ENCODE results near the gene ATXN1.

ATXN1 gene

DNA sequence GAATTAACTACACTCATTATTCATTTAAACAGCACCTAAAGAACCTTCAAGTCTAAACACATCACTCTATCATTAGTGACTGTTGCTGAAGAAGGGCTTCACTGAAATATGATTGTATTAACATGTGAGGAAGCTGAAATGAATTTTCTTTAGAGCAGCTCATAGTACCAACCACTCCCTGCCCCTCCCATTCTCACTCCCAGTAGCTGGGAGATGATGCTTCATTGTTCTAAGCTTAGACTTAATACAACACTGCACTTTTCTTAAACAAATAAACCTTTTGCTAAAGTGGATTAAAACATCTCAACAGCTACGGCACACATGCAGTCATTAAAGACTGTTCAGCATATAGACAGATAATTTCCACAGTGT is 63.1 kb downstream of the ATXN1 start:
- Histone ChIP-seq H3K9me3 (ENCODE audit: insufficient read depth, low read length) (no peaks in the 10 kb centered on the region), H3K4me2 (ENCODE audit: low read depth, low read length, poor library complexity, severe bottlenecking) (no peak overlapping the region), H3F3A (ENCODE audit: insufficient read depth) (no peaks in the 10 kb centered on the region), H3K9me2 (replicated peaks; ENCODE audit: insufficient read depth, low read length) (no peaks in the 10 kb centered on the region), H3K4me3 (ENCODE audit: insufficient read depth, low read length, poor library complexity, severe bottlenecking) (no peak overlapping the region), H3K36me3 (ENCODE audit: low read length) (no peaks in the 10 kb centered on the region), H3K9ac (ENCODE audit: low read length) (no peak overlapping the region), H3K79me2 (ENCODE audit: insufficient read depth, low read length) (no peaks in the 10 kb centered on the region), H3K27ac (ENCODE audit: low read depth, low read length) (no peak overlapping the region), H3K27me3 (ENCODE audit: low read length) (no peaks in the 10 kb centered on the region), H4K20me1 (ENCODE audit: low read depth, low read length) (no peaks in the 10 kb centered on the region), H2AFZ (ENCODE audit: low read depth, low read length, severe bottlenecking) (no peak overlapping the region)
- TF ChIP-seq EZH2phosphoT487 (conservative IDR thresholded peaks at IDR 0.05; ENCODE audit: low read length), result no peak
- TF ChIP-seq, protein P1, sequence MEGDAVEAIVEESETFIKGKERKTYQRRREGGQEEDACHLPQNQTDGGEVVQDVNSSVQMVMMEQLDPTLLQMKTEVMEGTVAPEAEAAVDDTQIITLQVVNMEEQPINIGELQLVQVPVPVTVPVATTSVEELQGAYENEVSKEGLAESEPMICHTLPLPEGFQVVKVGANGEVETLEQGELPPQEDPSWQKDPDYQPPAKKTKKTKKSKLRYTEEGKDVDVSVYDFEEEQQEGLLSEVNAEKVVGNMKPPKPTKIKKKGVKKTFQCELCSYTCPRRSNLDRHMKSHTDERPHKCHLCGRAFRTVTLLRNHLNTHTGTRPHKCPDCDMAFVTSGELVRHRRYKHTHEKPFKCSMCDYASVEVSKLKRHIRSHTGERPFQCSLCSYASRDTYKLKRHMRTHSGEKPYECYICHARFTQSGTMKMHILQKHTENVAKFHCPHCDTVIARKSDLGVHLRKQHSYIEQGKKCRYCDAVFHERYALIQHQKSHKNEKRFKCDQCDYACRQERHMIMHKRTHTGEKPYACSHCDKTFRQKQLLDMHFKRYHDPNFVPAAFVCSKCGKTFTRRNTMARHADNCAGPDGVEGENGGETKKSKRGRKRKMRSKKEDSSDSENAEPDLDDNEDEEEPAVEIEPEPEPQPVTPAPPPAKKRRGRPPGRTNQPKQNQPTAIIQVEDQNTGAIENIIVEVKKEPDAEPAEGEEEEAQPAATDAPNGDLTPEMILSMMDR (IDR thresholded peaks at IDR 0.05; ENCODE audit: insufficient read depth, low read length, poor library complexity, severe bottlenecking), result no peak

DNA sequence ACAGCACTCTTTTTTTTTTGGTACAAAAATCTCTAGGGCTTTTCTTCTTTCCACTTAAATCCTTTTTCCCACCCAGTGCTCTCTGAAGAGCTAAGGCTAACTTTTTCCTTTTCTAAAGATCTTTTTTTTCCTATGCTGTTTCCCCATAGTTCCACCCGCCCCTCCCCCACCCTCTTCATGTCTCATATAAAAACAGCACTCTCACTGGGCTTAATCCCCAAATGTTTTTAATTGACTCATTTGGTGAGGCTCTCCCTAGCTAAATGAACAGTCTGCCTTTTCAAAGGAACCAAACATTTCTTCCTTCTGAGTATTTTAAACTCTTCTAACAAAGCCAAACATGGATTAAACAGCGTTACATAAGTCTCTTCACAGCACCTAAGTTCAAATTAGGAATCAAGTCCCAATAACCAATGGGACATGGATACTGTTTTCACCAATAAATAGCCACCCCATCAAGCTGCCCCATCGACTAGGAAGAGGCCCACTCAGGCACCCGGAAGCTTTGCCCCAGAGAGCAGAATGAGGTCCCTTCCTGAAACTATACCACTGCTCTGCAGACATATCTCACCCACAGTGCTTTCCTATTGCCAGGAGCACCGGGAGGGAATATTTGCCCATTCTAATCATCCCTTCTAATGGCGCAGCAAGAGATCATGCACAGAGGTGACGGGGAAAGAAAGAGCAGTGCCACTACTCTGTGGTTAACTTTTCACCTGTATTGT is 63.7 kb downstream of the ATXN1 start:
- TF ChIP-seq, protein P1 (IDR thresholded peaks at IDR 0.05; ENCODE audit: insufficient read depth, low read length, poor library complexity, severe bottlenecking), result no peak
- no peak for TF ChIP-seq EZH2phosphoT487 (conservative IDR thresholded peaks at IDR 0.05; ENCODE audit: low read length)
- Histone ChIP-seq H3K9me2 (replicated peaks; ENCODE audit: insufficient read depth, low read length) (no peaks in the 10 kb centered on the region), H3K27ac (ENCODE audit: low read depth, low read length) (no peak overlapping the region), H3K4me2 (ENCODE audit: low read depth, low read length, poor library complexity, severe bottlenecking) (no peak overlapping the region), H3K9me3 (ENCODE audit: insufficient read depth, low read length) (no peaks in the 10 kb centered on the region), H3K27me3 (ENCODE audit: low read length) (no peaks in the 10 kb centered on the region), H3K9ac (ENCODE audit: low read length) (no peak overlapping the region), H2AFZ (ENCODE audit: low read depth, low read length, severe bottlenecking) (no peak overlapping the region), H3F3A (ENCODE audit: insufficient read depth) (no peaks in the 10 kb centered on the region), H3K79me2 (ENCODE audit: insufficient read depth, low read length) (no peaks in the 10 kb centered on the region), H3K36me3 (ENCODE audit: low read length) (no peaks in the 10 kb centered on the region), H3K4me3 (ENCODE audit: insufficient read depth, low read length, poor library complexity, severe bottlenecking) (no peak overlapping the region), H4K20me1 (ENCODE audit: low read depth, low read length) (no peaks in the 10 kb centered on the region)

DNA sequence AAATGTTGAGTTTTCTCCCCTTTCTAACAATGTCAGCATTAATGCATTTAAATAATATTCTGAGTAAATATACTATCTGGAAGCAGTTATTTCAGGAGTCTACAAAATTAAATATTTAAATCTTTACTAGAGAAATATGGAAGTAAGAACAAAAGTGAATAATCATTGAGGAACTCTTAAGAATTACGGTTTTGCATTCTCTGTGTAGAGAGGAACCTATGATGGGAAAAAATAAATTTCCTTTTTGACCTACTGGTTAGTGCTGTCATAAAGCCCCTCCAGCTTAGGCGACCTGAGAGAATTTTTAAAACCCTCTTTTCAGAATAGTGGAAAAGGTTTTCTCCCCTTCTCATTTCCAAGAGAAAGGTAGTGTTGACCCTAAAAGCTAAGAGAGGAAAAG is 64.8 kb downstream of the ATXN1 start:
- Histone ChIP-seq H3K27me3 (ENCODE audit: low read length) (no peaks in the 10 kb centered on the region), H3K4me2 (ENCODE audit: low read depth, low read length, poor library complexity, severe bottlenecking) (no peak overlapping the region), H3F3A (ENCODE audit: insufficient read depth) (no peaks in the 10 kb centered on the region), H3K36me3 (ENCODE audit: low read length) (no peaks in the 10 kb centered on the region), H4K20me1 (ENCODE audit: low read depth, low read length) (no peaks in the 10 kb centered on the region), H3K9me3 (ENCODE audit: insufficient read depth, low read length) (no peaks in the 10 kb centered on the region), H3K9me2 (replicated peaks; ENCODE audit: insufficient read depth, low read length) (no peaks in the 10 kb centered on the region), H3K27ac (ENCODE audit: low read depth, low read length) (no peak overlapping the region), H3K79me2 (ENCODE audit: insufficient read depth, low read length) (no peaks in the 10 kb centered on the region), H3K9ac (ENCODE audit: low read length) (no peak overlapping the region), H3K4me3 (ENCODE audit: insufficient read depth, low read length, poor library complexity, severe bottlenecking) (no peak overlapping the region), H2AFZ (ENCODE audit: low read depth, low read length, severe bottlenecking) (no peak overlapping the region)
- no peak for TF ChIP-seq EZH2phosphoT487 (conservative IDR thresholded peaks at IDR 0.05; ENCODE audit: low read length)
- TF ChIP-seq, protein P1 (IDR thresholded peaks at IDR 0.05; ENCODE audit: insufficient read depth, low read length, poor library complexity, severe bottlenecking), result no peak
